ENCODE measurements around the gene ZCWPW1.
"Not testable (repeated sequence)": the region's sequence is repeated elsewhere in the genome, so short reads cannot be mapped to it uniquely, and the experiment has no call there.

The ZCWPW1 gene

GRCh38 chr7:100439244-100439643 lies 10.7 kb upstream of the ZCWPW1 start:
- not testable (repeated sequence) for H3K27ac Mint-ChIP-seq; H3K9me3 Mint-ChIP-seq; DNase-seq (ENCODE audit: low spot score in 2 of 2); H3K4me3 Mint-ChIP-seq; ATAC-seq
- Mint-ChIP-seq H3K4me1 (peaks cover 15% of the 10 kb centered on the region), H3K36me3 (peaks cover 21% of the 10 kb centered on the region)

DNA sequence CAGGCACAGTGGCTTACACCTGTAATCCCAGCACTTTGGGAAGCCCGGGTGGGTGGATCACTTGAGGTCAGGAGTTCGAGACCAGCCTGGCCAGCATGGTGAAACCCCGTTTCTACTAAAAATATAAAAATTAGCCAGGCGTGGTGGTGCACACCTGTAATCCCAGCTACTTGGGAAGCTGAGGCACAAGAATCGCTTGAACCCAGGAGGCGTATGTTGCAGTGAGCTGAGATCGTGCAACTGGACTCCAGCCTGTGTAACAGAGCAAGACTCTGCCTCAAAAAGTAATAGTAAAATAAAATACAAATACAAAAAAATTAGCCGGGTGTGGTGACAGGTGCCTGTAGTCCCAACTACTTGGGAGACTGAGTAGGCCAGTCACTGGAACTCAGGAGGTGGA lies 10.2 kb upstream of the ZCWPW1 start:
- not testable (repeated sequence) for ATAC-seq; H3K4me3 Mint-ChIP-seq; H3K9me3 Mint-ChIP-seq; H3K27ac Mint-ChIP-seq; DNase-seq (ENCODE audit: low spot score in 2 of 2)
- H3K4me1 Mint-ChIP-seq: peaks cover 17% of the 10 kb centered on the region
- peaks cover 26% of the 10 kb centered on the region for H3K36me3 Mint-ChIP-seq

- no peak overlapping the region for H3K4me3 Mint-ChIP-seq
- DNase-seq (ENCODE audit: low spot score in 2 of 2): no peak
- no peak for ATAC-seq
- H3K27ac Mint-ChIP-seq: no peak overlapping the region
- H3K36me3 Mint-ChIP-seq: peaks cover 32% of the 10 kb centered on the region
- no peaks in the 10 kb centered on the region for H3K9me3 Mint-ChIP-seq
- peaks cover 22% of the 10 kb centered on the region for H3K4me1 Mint-ChIP-seq
These were observed 9.7 kb upstream of the ZCWPW1 start for GRCh38 chr7:100438172-100438571.

- ATAC-seq (no peak), DNase-seq (ENCODE audit: low spot score in 2 of 2) (no peak)
- Mint-ChIP-seq H3K4me1 (peaks cover 29% of the 10 kb centered on the region), H3K4me3 (peak overlapping the region; percentile 95), H3K27ac (no peak overlapping the region), H3K9me3 (no peaks in the 10 kb centered on the region), H3K36me3 (peaks cover 39% of the 10 kb centered on the region)
These were observed 8.9 kb upstream of the ZCWPW1 start for GRCh38 chr7:100437150-100438100.

DNA sequence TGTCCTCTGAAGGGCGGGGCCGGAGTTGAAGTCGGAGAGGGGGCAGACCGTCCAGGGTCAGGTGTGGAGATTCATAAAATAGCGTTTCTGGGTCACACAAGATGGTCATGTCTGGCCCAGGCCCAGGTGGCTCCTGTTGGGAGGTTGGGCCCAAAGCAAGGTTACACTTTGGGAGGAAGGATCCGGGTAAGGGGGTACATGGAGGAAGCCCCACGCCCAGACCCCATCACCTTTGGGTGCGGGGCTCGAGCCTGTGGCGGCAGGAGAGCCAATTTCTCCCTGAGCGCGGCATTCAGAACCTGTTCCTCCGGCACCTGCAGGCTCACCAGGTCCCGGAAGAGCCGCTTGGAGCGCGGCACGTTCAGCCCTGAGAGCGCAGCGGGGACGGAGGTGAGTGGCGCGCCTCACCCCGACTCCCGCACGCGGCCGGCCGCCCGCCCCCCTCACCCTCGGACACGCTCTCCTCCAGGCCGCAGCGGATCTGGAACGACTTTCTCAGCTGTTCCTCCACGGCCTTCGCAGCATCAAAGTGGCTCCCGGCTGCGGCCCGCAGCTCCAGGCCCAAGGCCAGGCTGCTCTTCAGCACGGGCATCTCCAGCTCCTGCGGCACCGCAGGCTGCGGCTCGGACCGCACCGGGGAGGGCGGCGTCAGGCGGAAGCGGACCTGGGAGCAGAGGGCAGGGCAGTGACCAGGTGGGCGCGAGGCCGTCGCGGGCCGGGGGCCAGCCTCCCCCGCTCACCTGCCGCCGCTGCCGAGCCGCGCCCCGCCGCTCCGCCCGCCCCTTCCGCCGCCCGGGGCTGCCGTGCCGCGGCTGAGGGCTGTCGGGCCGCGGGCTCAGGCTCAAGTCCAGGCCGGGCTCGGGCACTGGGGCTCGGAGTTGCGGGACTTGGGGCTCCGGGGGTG lies 7.2 kb upstream of the ZCWPW1 start:
- ATAC-seq: peak; percentile 52
- DNase-seq (ENCODE audit: low spot score in 2 of 2): peak in 1 of 2 donors; percentile 71
- Mint-ChIP-seq H3K4me3 (peak overlapping the region; percentile 95), H3K4me1 (peaks cover 47% of the 10 kb centered on the region), H3K27ac (peak overlapping the region; percentile 97), H3K9me3 (no peaks in the 10 kb centered on the region), H3K36me3 (peaks cover 57% of the 10 kb centered on the region)

GRCh38 chr7:100434297-100435144 lies 6.0 kb upstream of the ZCWPW1 start:
- H3K36me3 Mint-ChIP-seq: peaks cover 69% of the 10 kb centered on the region
- no peak for ATAC-seq
- peak overlapping the region; percentile 95 for H3K4me3 Mint-ChIP-seq
- H3K9me3 Mint-ChIP-seq: no peaks in the 10 kb centered on the region
- peaks cover 53% of the 10 kb centered on the region for H3K4me1 Mint-ChIP-seq
- no peak for DNase-seq (ENCODE audit: low spot score in 2 of 2)
- H3K27ac Mint-ChIP-seq: peak overlapping the region; percentile 95

GRCh38 chr7:100433592-100434296 lies 5.2 kb upstream of the ZCWPW1 start:
- peak overlapping the region; percentile 95 for H3K27ac Mint-ChIP-seq
- H3K36me3 Mint-ChIP-seq: peaks cover 76% of the 10 kb centered on the region
- H3K9me3 Mint-ChIP-seq: no peaks in the 10 kb centered on the region
- peak overlapping the region; percentile 95 for H3K4me3 Mint-ChIP-seq
- peaks cover 61% of the 10 kb centered on the region for H3K4me1 Mint-ChIP-seq
- ATAC-seq (no peak), DNase-seq (ENCODE audit: low spot score in 2 of 2) (no peak)

DNA sequence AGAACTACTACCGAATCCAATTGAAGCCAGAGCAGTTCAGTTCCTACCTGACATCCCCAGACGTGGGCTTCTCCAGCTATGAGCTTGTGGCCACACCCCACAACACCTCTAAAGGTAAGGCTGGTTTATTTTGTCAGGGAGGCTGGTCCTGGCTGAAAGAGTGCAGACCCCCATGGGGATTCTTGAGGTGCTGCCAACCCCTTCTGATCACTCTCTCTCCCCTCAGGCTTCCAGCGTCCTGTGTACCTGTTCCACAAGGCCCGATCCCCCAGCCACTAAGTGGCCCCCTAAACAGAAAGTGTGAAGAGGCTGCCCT lies 4.7 kb upstream of the ZCWPW1 start:
- ATAC-seq: no peak
- Mint-ChIP-seq H3K36me3 (peaks cover 81% of the 10 kb centered on the region), H3K4me1 (peaks cover 66% of the 10 kb centered on the region)

GRCh38 chr7:100432621-100433275 lies 4.2 kb upstream of the ZCWPW1 start:
- ATAC-seq (no peak), DNase-seq (ENCODE audit: low spot score in 2 of 2) (no peak)
- Mint-ChIP-seq H3K36me3 (peaks cover 86% of the 10 kb centered on the region), H3K4me3 (peak overlapping the region; percentile 95), H3K27ac (peak overlapping the region; percentile 100), H3K4me1 (peaks cover 71% of the 10 kb centered on the region), H3K9me3 (no peaks in the 10 kb centered on the region)

More for the DNA sequence above, 4.7 kb upstream of the ZCWPW1 start:
- H3K27ac Mint-ChIP-seq: peak overlapping the region; percentile 95
- no peaks in the 10 kb centered on the region for H3K9me3 Mint-ChIP-seq
- no peak for DNase-seq (ENCODE audit: low spot score in 2 of 2)
- H3K4me3 Mint-ChIP-seq: peak overlapping the region; percentile 95

DNA sequence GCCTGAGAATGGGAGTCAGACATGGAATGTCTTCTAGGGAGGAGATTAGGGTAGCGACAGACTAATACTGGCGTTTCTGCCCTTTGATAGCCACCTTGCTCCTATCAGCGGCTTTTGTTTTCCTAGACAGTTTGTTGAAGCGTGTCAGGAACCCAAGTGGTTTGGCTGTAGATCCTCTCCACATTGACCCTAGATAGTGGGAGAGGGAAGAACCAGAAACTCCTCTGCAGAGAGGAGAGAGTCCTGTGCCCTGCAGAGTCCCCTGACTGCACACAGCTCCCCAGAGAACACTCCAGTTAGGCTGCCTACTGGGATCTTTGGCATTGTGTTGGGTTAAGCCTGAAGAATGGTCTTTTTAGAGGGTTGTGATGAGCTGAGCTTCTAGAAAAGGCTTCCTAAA lies 3.5 kb upstream of the ZCWPW1 start:
- H3K4me1 Mint-ChIP-seq: peaks cover 71% of the 10 kb centered on the region
- no peak for ATAC-seq
- no peaks in the 10 kb centered on the region for H3K9me3 Mint-ChIP-seq
- peak overlapping the region; percentile 100 for H3K27ac Mint-ChIP-seq
- peak overlapping the region; percentile 95 for H3K4me3 Mint-ChIP-seq
- peaks cover 86% of the 10 kb centered on the region for H3K36me3 Mint-ChIP-seq
- no peak for DNase-seq (ENCODE audit: low spot score in 2 of 2)

- no peak for DNase-seq (ENCODE audit: low spot score in 2 of 2)
- peak overlapping the region; percentile 95 for H3K4me3 Mint-ChIP-seq
- peak overlapping the region; percentile 100 for H3K27ac Mint-ChIP-seq
- peaks cover 71% of the 10 kb centered on the region for H3K4me1 Mint-ChIP-seq
- ATAC-seq: no peak
- peaks cover 83% of the 10 kb centered on the region for H3K36me3 Mint-ChIP-seq
- H3K9me3 Mint-ChIP-seq: no peaks in the 10 kb centered on the region
These were observed 2.8 kb upstream of the ZCWPW1 start for GRCh38 chr7:100431286-100431735.

DNA sequence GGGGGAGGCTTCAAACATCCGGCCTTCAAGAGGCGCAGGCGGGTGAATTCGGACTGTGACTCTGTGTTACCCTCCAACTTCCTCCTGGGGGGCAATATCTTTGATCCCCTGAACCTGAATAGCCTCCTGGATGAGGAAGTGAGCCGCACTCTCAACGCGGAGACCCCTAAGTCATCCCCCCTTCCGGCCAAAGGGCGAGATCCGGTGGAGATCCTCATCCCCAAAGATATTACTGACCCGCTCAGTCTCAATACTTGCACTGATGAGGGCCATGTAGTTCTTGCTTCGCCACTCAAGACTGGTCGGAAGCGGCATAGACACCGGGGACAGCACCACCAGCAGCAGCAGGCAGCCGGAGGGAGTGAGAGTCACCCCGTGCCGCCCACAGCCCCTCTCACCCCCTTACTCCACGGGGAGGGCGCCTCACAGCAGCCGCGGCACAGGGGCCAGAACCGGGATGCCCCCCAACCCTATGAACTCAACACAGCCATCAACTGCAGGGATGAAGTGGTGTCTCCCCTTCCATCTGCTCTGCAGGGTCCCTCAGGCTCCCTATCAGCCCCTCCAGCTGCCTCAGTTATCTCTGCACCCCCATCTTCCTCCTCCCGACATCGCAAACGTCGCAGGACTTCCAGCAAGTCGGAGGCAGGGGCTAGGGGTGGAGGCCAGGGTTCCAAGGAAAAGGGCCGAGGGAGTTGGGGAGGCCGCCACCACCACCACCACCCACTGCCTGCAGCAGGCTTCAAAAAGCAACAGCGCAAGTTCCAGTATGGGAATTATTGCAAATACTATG lies 2.2 kb upstream of the ZCWPW1 start:
- peak; percentile 1 for ATAC-seq
- H3K27ac Mint-ChIP-seq: peak overlapping the region; percentile 100
- no peaks in the 10 kb centered on the region for H3K9me3 Mint-ChIP-seq
- peak overlapping the region; percentile 95 for H3K4me3 Mint-ChIP-seq
- peaks cover 71% of the 10 kb centered on the region for H3K4me1 Mint-ChIP-seq
- H3K36me3 Mint-ChIP-seq: peaks cover 79% of the 10 kb centered on the region
- DNase-seq (ENCODE audit: low spot score in 2 of 2): no peak

All from stimulated activated effector memory CD8-positive, alpha-beta T cell treated with anti-CD3 and anti-CD28 coated beads, Interleukin-12 subunit alpha, Interleukin-12 subunit beta, amount 100 ng/mL, for 72 hours (primary cell).